ENCODE results near the gene TYROBP.

Gene TYROBP

DNA sequence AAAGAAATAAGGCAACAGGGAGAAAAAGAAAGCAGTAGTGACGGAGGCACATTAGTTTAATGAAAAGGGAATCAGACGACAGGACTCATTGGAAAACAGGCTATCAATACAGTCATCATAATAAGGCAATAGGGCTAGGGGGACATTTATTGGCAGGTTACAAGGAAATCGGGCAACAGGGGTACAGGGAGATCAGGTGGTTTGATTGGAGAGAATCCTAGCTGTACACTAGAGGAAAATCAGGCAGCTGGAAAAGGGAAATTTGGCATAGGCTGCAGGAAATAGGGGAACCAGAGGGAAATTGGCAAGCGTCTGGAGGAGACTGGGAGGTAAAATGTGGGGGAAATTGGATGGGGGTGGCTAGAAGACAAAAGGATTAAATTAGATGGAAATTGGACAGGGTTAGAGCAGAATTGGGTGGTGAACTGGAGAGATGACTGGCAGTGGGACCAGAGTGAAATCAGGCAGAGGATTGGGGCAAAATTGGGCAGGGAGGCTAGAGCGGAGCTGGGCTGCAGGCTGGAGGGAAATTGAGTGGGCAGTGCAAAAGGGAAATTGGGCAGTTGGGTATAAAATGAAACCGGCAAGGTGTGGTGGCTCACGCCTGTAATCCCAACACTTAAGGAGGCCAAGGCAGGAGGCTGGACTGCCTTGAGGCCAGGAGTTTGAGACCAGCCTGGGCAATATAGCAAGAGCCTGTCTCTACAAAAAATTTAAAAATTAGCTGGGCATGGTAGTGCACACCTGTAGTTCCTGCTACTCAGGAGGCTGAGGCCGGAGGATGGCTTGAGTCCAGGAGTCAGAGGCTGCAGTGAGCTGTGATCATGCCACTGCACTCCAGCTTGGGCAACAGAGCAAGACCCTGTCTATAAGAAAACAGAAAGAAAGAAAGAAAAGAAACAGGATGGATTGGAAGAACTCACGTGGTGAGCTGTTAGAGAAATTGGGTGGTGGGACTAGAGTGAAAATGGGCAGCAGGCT lies 35.5 kb upstream of the TYROBP start:
- ChIA-PET CTCF (no interaction called here), POLR2A (no interaction called here)
- TF ChIP-seq L3MBTL2 (conservative IDR thresholded peaks at IDR 0.05) (no peak), TARDBP (IDR thresholded peaks at IDR 0.05) (no peak), BHLHE40 (IDR thresholded peaks at IDR 0.05; ENCODE audit: borderline replicate concordance) (no peak), ARNT (IDR thresholded peaks at IDR 0.05) (no peak)

DNA sequence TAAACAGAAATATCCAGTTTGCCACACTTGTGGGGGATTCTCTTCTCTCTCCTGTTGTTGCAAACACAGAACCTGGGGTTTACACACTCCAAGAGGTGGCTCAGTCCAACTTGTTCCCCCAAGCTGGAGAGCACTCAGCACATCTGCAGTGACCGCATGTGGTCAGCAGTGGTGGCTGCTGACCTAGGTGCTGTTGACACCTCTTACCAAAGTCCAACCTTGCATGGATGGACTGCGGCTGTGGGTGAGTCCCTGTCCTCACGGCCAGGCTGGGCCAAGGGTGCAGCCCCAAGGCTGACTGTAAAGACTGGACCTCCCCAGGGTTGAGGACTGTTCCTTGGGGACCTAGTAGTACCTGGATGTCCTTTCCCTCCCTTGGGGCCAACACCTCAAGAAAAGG lies 34.1 kb upstream of the TYROBP start:
- no peak for DNase-seq (ENCODE audit: extremely low spot score)
- CTCF ChIA-PET = no interaction called here
- POLR2A ChIA-PET = no interaction called here
- no peak for TF ChIP-seq BHLHE40 (IDR thresholded peaks at IDR 0.05; ENCODE audit: borderline replicate concordance)
- no peak for TF ChIP-seq FOXA1 (IDR thresholded peaks at IDR 0.05)

More for the DNA sequence above, 35.5 kb upstream of the TYROBP start:
- DNase-seq (ENCODE audit: extremely low spot score) = no peak

DNA sequence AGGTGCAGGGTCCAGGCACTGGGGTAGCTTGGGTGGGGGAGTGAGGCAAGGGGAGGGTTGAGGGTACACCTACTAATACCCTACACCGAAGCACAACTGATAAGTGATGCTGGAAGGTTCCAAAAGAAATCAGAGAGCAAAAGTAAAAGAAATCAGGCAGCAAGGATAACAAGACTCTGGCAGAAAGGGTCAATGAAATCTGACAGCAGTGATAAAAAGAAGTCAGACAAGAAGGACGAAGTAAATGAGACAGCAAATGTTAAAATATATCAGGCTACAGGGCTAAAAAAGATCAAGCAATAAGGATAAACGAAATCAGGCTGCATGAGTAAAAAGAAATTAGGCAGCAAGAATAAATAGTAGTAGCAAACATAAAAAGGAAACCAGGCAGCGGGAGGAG lies 32.7 kb upstream of the TYROBP start:
- ChIA-PET POLR2A (interaction anchor here (0.7 kb wide), 1 partner anchor 193 kb away, joined by 4 read pairs; the partner anchor contains the start of gene LIN37), CTCF (no interaction called here)
- no peak for DNase-seq (ENCODE audit: extremely low spot score)
- TF ChIP-seq, protein P1, sequence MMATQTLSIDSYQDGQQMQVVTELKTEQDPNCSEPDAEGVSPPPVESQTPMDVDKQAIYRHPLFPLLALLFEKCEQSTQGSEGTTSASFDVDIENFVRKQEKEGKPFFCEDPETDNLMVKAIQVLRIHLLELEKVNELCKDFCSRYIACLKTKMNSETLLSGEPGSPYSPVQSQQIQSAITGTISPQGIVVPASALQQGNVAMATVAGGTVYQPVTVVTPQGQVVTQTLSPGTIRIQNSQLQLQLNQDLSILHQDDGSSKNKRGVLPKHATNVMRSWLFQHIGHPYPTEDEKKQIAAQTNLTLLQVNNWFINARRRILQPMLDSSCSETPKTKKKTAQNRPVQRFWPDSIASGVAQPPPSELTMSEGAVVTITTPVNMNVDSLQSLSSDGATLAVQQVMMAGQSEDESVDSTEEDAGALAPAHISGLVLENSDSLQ (IDR thresholded peaks at IDR 0.05) = no peak
- TF ChIP-seq BHLHE40 (IDR thresholded peaks at IDR 0.05; ENCODE audit: borderline replicate concordance) (no peak), HDGF (IDR thresholded peaks at IDR 0.05; ENCODE audit: borderline replicate concordance) (no peak), ELF4 (IDR thresholded peaks at IDR 0.05) (no peak), NFRKB (IDR thresholded peaks at IDR 0.05) (no peak), FOXM1 (IDR thresholded peaks at IDR 0.05; ENCODE audit: borderline replicate concordance) (no peak), CTBP1 (IDR thresholded peaks at IDR 0.05; ENCODE audit: borderline replicate concordance) (no peak), FOXK2 (IDR thresholded peaks at IDR 0.05) (no peak), L3MBTL2 (conservative IDR thresholded peaks at IDR 0.05) (no peak), TARDBP (IDR thresholded peaks at IDR 0.05) (no peak), LEF1 (IDR thresholded peaks at IDR 0.05; ENCODE audit: borderline replicate concordance) (no peak), SUZ12 (IDR thresholded peaks at IDR 0.05) (no peak), FOXA1 (IDR thresholded peaks at IDR 0.05) (no peak), ARNT (IDR thresholded peaks at IDR 0.05) (no peak), ZNF384 (IDR thresholded peaks at IDR 0.05) (no peak), SP1 (IDR thresholded peaks at IDR 0.05) (no peak)

DNA sequence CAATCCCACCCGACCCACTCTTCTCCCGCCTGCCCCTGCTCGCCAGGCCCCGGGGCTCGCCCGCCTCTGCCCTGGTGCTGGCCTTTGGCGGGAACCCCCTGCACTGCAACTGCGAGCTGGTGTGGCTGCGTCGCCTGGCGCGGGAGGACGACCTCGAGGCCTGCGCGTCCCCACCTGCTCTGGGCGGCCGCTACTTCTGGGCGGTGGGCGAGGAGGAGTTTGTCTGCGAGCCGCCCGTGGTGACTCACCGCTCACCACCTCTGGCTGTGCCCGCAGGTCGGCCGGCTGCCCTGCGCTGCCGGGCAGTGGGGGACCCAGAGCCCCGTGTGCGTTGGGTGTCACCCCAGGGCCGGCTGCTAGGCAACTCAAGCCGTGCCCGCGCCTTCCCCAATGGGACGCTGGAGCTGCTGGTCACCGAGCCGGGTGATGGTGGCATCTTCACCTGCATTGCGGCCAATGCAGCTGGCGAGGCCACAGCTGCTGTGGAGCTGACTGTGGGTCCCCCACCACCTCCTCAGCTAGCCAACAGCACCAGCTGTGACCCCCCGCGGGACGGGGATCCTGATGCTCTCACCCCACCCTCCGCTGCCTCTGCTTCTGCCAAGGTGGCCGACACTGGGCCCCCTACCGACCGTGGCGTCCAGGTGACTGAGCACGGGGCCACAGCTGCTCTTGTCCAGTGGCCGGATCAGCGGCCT lies 32.1 kb upstream of the TYROBP start:
- TF ChIP-seq BHLHE40 (IDR thresholded peaks at IDR 0.05; ENCODE audit: borderline replicate concordance) (no peak), LEF1 (IDR thresholded peaks at IDR 0.05; ENCODE audit: borderline replicate concordance) (no peak), FOXK2 (IDR thresholded peaks at IDR 0.05) (no peak), ZNF384 (IDR thresholded peaks at IDR 0.05) (no peak), CTBP1 (IDR thresholded peaks at IDR 0.05; ENCODE audit: borderline replicate concordance) (no peak), SP1 (IDR thresholded peaks at IDR 0.05) (no peak), ELF4 (IDR thresholded peaks at IDR 0.05) (no peak), L3MBTL2 (conservative IDR thresholded peaks at IDR 0.05) (no peak), SUZ12 (IDR thresholded peaks at IDR 0.05) (no peak), TARDBP (IDR thresholded peaks at IDR 0.05) (no peak), FOXA1 (IDR thresholded peaks at IDR 0.05) (no peak), FOXM1 (IDR thresholded peaks at IDR 0.05; ENCODE audit: borderline replicate concordance) (no peak), HDGF (IDR thresholded peaks at IDR 0.05; ENCODE audit: borderline replicate concordance) (no peak), NFRKB (IDR thresholded peaks at IDR 0.05) (no peak), ARNT (IDR thresholded peaks at IDR 0.05) (no peak)
- TF ChIP-seq, protein P1 (IDR thresholded peaks at IDR 0.05) = no peak
- ChIA-PET POLR2A (no interaction called here), CTCF (interaction anchor here (0.6 kb wide), 1 partner anchor 13 kb away, joined by 3 read pairs; no protein-coding TSS in a partner anchor)
- no peak for DNase-seq (ENCODE audit: extremely low spot score)

DNA sequence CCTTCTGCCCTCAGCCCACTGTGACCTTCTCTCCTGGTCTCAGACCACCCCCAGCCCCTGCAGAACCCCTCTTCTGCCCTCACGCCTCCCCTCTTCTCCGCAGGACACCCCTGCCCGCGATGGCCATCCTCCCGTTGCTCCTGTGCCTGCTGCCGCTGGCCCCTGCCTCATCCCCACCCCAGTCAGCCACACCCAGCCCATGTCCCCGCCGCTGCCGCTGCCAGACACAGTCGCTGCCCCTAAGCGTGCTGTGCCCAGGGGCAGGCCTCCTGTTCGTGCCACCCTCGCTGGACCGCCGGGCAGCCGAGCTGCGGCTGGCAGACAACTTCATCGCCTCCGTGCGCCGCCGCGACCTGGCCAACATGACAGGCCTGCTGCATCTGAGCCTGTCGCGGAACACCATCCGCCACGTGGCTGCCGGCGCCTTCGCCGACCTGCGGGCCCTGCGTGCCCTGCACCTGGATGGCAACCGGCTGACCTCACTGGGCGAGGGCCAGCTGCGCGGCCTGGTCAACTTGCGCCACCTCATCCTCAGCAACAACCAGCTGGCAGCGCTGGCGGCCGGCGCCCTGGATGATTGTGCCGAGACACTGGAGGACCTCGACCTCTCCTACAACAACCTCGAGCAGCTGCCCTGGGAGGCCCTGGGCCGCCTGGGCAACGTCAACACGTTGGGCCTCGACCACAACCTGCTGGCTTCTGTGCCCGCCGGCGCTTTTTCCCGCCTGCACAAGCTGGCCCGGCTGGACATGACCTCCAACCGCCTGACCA lies 31.4 kb upstream of the TYROBP start:
- CTCF ChIA-PET = interaction anchor here (0.5 to 0.6 kb wide), 2 partner anchors 14 to 245 kb away, joined by 3 to 4 read pairs; no protein-coding TSS in a partner anchor
- DNase-seq (ENCODE audit: extremely low spot score) = no peak
- POLR2A ChIA-PET = no interaction called here
- TF ChIP-seq ELF4 (IDR thresholded peaks at IDR 0.05) = no peak
- no peak for TF ChIP-seq ZNF384 (IDR thresholded peaks at IDR 0.05)
- TF ChIP-seq, protein P1 (IDR thresholded peaks at IDR 0.05) = no peak
